ENCODE measurements around the gene VPS26A.

Gene VPS26A

DNA sequence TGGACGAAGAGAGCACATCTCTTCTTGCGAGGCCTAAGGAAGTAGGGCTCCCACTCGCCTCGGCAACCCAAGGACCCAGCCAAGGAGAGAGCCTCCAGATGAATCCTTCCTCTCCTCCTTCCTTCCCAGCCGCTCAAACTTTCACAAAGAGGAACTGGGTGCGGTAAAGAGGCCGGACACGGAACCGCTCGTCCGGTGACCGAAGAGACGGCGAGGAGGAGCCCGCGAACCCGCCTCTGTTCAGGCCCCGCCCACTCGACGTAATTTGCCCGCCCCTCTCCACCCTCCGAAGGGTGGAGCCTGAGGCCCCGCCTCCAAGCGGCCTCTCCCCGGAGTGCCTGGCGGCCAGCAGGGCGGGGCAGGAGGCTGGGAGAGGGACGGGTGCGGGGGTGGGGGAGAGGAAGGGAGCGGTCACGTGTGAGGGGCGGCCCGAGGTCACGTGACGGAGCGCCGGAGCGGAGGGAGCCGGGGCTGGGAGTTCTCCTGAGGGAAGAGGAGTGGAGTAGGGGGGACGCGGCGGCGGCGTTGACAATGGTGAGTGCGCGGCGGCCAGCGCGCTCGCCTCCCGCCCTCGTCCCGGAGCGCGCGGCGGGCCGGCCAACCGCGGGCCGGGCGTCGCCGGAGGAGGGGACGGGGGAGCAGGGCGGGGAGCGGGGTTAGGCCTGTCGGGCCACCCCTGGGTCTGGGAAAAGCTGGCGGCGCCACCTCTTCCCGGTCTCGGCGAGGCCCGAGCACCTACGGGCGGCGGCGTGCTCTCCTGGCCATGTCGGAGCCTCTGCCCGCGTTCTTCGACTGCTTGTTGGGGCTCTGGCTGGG is at the start of gene VPS26A:
TSS of gene VPS26A (plus strand) at position 432 of the 816 bp plus-strand sequence. CDS start at position 532, 100 bp downstream.
- POLR2A ChIA-PET = no interaction called here
- TF ChIP-seq, protein P1, sequence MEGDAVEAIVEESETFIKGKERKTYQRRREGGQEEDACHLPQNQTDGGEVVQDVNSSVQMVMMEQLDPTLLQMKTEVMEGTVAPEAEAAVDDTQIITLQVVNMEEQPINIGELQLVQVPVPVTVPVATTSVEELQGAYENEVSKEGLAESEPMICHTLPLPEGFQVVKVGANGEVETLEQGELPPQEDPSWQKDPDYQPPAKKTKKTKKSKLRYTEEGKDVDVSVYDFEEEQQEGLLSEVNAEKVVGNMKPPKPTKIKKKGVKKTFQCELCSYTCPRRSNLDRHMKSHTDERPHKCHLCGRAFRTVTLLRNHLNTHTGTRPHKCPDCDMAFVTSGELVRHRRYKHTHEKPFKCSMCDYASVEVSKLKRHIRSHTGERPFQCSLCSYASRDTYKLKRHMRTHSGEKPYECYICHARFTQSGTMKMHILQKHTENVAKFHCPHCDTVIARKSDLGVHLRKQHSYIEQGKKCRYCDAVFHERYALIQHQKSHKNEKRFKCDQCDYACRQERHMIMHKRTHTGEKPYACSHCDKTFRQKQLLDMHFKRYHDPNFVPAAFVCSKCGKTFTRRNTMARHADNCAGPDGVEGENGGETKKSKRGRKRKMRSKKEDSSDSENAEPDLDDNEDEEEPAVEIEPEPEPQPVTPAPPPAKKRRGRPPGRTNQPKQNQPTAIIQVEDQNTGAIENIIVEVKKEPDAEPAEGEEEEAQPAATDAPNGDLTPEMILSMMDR (IDR thresholded peaks at IDR 0.05; ENCODE audit: control extremely low read depth, extremely low read depth, low read depth, missing control alignments) = peak; percentile 66
- DNase-seq (ENCODE audit: extremely low spot score) = peak; percentile 100
- CTCF ChIA-PET = interaction anchor here (1.0 to 3.4 kb wide), 5 partner anchors 12 to 120 kb away, joined by 3 to 13 read pairs (median 4); no protein-coding TSS in a partner anchor

DNA sequence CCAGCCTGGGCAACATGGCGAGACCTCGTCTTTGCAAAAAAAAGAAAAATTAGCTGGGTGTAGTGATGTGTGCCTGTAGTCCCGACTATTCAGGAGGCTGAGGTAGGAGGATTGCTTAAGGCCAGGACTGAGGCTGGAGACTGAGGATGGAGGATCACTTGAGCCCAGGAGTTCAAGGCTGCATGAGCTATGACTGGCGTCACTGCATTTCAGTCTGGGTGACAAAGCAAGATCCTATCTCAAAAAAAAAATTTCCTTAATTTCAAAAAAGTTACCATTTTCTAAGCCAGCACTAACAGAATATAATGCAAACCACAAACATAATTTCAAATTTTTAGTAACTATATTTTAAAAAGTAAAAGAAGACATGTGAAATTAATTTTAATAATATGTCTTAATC is 49.4 kb upstream of the VPS26A start:
- no peak for DNase-seq (ENCODE audit: extremely low spot score)
- POLR2A ChIA-PET = no interaction called here
- CTCF ChIA-PET = interaction anchor here (0.7 to 1.3 kb wide), 2 partner anchors 12 to 18 kb away, joined by 4 to 5 read pairs; no protein-coding TSS in a partner anchor
- TF ChIP-seq, protein P1 (IDR thresholded peaks at IDR 0.05; ENCODE audit: control extremely low read depth, extremely low read depth, low read depth, missing control alignments) = no peak

DNA sequence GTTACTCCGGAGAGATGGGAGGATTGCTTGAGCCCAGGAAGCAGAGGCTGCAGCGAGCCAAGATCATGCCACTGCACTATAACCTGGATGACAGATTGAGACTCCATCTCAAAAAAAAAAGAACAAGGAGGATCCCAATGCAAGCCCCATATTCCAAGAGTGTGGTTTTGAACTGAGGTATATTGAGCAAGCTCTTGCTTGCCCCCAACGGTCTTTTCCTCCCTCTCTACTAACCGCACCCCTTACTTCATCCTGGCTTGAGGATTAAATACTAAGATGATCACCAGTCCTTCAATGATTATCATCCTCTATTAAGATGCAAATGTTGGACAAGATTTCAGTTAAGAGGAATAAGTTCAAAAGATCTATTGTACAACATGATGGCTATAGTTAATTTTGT is 48.5 kb upstream of the VPS26A start:
- ChIA-PET POLR2A (interaction anchor here (1.0 kb wide), 1 partner anchor 10 kb away, joined by 4 read pairs; no protein-coding TSS in a partner anchor), CTCF (interaction anchor here (0.9 to 1.3 kb wide), 2 partner anchors 13 to 34 kb away, joined by 3 to 5 read pairs; no protein-coding TSS in a partner anchor)

DNA sequence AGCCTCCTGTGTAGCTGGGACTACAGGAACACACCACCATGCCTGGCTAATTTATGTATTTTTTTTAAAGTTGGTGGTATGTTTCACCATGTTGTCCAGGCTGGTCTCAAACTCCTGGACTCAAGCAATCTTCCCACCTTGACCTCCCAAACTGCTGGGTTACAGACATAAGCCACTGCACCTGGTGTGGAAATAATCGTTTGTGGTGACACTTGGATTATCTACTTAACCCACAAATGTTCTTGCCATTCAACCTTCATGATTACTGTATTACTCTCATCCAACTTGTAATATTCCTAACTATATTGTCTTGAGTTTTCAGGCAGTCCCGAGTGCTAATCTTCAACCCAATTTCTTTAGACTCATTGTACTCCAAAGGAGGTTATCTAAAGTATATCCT is 45.7 kb upstream of the VPS26A start:
- ChIA-PET CTCF (interaction anchor here (1.0 to 5.5 kb wide), 2 partner anchors 12 to 14 kb away, joined by 3 to 18 read pairs; no protein-coding TSS in a partner anchor), POLR2A (interaction anchor here (0.6 kb wide), 1 partner anchor 9 kb away, joined by 3 read pairs; the partner anchor contains the start of gene SRGN)
- no peak for DNase-seq (ENCODE audit: extremely low spot score)
- TF ChIP-seq, protein P1 (IDR thresholded peaks at IDR 0.05; ENCODE audit: control extremely low read depth, extremely low read depth, low read depth, missing control alignments) = no peak

More for the DNA sequence above, 48.5 kb upstream of the VPS26A start:
- TF ChIP-seq, protein P1 (IDR thresholded peaks at IDR 0.05; ENCODE audit: control extremely low read depth, extremely low read depth, low read depth, missing control alignments) = no peak
- no peak for DNase-seq (ENCODE audit: extremely low spot score)

DNA sequence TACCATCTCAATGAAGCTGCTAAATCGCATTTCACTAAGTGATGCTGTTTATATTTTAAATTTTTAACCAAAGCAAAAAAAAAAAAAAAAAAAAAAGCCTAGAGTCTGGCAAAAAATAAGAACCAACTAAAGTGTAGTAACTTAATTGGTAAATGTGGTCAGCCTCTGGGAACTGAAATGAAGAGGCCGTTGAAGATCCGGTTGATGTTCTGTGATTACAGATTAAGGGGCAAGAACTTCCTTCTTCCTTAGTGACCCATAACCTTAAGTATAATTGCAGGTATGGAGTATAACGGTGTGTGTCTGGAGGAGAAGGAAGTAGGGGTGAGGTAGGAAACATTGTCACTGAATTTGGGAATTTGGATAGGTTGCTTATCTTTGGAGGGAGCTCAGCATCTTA is 43.8 kb upstream of the VPS26A start:
- no peak for DNase-seq (ENCODE audit: extremely low spot score)
- TF ChIP-seq, protein P1 (IDR thresholded peaks at IDR 0.05; ENCODE audit: control extremely low read depth, extremely low read depth, low read depth, missing control alignments) = no peak
- CTCF ChIA-PET = interaction anchor here (1.1 to 5.5 kb wide), 4 partner anchors 9 to 31 kb away, joined by 3 to 18 read pairs (median 6); no protein-coding TSS in a partner anchor
- POLR2A ChIA-PET = no interaction called here

DNA sequence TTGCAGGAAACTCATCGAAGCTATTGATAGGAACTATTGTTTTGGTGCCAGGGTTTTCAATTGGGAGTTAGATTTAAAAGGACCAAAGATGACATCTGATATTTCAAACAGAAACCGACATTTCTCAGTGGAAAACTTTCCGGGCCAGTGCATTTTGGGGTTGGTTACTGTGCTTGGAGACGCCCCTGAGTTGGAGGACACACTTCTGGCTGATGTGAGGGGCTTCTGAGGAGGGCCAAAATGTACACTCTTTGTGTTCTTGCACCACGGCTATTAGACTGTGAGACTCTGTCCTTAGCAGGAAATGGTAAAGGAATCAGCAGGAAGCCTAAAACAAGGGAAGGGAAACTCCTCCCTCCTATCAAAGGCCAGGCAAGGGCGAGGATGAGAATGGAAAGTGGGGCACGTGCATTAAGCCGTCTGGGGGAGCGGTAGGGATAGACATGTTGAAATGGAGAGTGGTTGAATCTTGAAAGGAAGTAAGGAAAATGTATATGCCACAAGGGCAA is 37.9 kb upstream of the VPS26A start:
- TF ChIP-seq, protein P1 (IDR thresholded peaks at IDR 0.05; ENCODE audit: control extremely low read depth, extremely low read depth, low read depth, missing control alignments) = no peak
- ChIA-PET POLR2A (interaction anchor here (0.7 kb wide), 1 partner anchor 11 kb away, joined by 4 read pairs; no protein-coding TSS in a partner anchor), CTCF (interaction anchor here (1.2 kb wide), 1 partner anchor 33 kb away, joined by 3 read pairs; no protein-coding TSS in a partner anchor)
- no peak for DNase-seq (ENCODE audit: extremely low spot score)
